Testis (tissue), 2 donors: ENCODE results near the gene ZNF423.

Source experiments
- POLR2A ChIP-seq: fragments of 450-650 bp; IDR thresholded peaks from one replicate; pipeline ENCODE4 v1.6.1; 2017; ENCODE audit warnings: antibody characterized with exemption, mild to moderate bottlenecking, moderate library complexity
- TF ChIP-seq, protein P1 (sequence below), 3 experiments: fragments of 450-650 bp in 2 of 3; fragments of 200-600 bp in 1 of 3; sonication (generic) in 1 of 3; IDR thresholded peaks; one replicate each; pipeline ENCODE4 v1.5.1; 2016 to 2019; ENCODE audit warnings: antibody characterized with exemption in 3 of 3, mild to moderate bottlenecking in 2 of 3, moderate library complexity in 1 of 3

DNA sequence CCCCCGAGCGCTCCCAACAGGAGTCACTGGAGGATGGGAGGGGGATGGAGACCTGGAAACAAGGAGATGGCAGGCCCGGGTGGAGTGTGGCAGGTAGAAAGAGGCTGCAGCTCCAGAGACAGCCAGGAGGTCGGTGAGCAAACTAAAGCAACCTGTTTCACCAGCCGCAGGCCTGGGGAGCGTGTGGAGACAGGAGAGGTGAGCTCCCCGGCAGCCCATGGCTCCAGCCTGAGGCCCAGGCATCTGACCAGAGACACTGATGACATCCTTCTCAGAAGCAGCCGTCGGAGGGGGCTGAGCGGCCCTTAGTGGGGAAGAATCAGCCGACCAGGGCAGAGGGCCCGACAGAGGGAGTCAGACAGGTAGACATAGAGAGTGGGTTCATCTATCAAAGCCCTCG is 165.1 kb downstream of the ZNF423 start:
- TF ChIP-seq, protein P1, sequence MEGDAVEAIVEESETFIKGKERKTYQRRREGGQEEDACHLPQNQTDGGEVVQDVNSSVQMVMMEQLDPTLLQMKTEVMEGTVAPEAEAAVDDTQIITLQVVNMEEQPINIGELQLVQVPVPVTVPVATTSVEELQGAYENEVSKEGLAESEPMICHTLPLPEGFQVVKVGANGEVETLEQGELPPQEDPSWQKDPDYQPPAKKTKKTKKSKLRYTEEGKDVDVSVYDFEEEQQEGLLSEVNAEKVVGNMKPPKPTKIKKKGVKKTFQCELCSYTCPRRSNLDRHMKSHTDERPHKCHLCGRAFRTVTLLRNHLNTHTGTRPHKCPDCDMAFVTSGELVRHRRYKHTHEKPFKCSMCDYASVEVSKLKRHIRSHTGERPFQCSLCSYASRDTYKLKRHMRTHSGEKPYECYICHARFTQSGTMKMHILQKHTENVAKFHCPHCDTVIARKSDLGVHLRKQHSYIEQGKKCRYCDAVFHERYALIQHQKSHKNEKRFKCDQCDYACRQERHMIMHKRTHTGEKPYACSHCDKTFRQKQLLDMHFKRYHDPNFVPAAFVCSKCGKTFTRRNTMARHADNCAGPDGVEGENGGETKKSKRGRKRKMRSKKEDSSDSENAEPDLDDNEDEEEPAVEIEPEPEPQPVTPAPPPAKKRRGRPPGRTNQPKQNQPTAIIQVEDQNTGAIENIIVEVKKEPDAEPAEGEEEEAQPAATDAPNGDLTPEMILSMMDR (IDR thresholded peaks at IDR 0.05), result no peak
- no peak for TF ChIP-seq POLR2A
